Upper lobe of left lung (tissue), 4 donors: ENCODE data around the gene APOBEC3C.

ENCODE experiments used
- EP300 ChIP-seq, 4 donors: sonication (generic); formaldehyde crosslinking; IDR thresholded peaks; one replicate each; pipeline ENCODE4 v1.5.1; 2017; ENCODE audit warnings: antibody characterized with exemption in 4 of 4, control low read depth in 2 of 4
- TF ChIP-seq, protein P1 (sequence below), 6 experiments: fragments of 450-650 bp in 4 of 6; fragments of 200-600 bp in 2 of 6; sonication (generic) in 2 of 6; IDR thresholded peaks; one replicate each; pipeline ENCODE4 v1.5.1; 2016 to 2019; ENCODE audit warnings: antibody characterized with exemption in 6 of 6

DNA sequence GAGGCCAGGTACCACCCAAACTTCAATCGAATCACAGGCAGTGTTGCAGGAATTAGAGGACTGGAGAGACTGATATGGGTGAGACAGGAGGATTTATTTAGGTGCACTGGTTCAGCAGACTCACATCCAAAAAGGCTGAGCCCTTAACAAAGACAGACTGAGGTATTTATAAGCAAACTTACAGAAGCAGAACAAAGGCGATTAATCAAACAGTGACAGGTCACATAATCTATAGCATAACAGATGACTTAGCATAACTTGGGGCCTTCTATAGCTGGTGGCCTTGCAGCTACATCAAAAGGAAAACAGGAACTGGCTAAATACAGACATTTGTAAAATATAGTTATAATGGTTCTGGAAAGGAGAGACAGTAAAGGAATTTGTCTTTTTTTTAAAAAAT is 29.8 kb upstream of the APOBEC3C start:
- TF ChIP-seq, protein P1, sequence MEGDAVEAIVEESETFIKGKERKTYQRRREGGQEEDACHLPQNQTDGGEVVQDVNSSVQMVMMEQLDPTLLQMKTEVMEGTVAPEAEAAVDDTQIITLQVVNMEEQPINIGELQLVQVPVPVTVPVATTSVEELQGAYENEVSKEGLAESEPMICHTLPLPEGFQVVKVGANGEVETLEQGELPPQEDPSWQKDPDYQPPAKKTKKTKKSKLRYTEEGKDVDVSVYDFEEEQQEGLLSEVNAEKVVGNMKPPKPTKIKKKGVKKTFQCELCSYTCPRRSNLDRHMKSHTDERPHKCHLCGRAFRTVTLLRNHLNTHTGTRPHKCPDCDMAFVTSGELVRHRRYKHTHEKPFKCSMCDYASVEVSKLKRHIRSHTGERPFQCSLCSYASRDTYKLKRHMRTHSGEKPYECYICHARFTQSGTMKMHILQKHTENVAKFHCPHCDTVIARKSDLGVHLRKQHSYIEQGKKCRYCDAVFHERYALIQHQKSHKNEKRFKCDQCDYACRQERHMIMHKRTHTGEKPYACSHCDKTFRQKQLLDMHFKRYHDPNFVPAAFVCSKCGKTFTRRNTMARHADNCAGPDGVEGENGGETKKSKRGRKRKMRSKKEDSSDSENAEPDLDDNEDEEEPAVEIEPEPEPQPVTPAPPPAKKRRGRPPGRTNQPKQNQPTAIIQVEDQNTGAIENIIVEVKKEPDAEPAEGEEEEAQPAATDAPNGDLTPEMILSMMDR (IDR thresholded peaks at IDR 0.05) = no peak
- TF ChIP-seq EP300 (IDR thresholded peaks at IDR 0.05) = no peak
